ENCODE measurements around the gene KLK10.

DNA sequence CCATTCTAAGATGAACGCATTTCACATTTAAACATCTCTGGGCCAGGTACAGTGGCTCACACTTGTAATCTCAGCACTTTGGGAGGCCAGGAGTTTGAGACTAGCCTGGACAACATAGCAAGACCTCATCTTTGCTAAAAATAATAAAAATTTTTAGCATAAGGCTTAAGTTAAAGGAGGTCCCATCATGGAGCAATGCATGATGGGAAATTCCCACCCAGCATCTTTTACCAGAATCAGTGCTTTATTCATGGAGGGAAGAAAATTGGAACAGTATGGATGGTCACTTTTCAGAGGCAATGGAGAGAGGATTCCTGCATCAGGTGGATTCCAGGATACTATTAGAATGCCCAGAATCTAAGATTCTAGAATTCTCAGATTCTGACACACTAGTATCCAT, 14.3 kb downstream of the KLK10 start:
- TF ChIP-seq, protein P1, sequence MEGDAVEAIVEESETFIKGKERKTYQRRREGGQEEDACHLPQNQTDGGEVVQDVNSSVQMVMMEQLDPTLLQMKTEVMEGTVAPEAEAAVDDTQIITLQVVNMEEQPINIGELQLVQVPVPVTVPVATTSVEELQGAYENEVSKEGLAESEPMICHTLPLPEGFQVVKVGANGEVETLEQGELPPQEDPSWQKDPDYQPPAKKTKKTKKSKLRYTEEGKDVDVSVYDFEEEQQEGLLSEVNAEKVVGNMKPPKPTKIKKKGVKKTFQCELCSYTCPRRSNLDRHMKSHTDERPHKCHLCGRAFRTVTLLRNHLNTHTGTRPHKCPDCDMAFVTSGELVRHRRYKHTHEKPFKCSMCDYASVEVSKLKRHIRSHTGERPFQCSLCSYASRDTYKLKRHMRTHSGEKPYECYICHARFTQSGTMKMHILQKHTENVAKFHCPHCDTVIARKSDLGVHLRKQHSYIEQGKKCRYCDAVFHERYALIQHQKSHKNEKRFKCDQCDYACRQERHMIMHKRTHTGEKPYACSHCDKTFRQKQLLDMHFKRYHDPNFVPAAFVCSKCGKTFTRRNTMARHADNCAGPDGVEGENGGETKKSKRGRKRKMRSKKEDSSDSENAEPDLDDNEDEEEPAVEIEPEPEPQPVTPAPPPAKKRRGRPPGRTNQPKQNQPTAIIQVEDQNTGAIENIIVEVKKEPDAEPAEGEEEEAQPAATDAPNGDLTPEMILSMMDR (IDR thresholded peaks at IDR 0.05), result no peak
- no peak for TF ChIP-seq POLR2A (IDR thresholded peaks at IDR 0.05)

Measured in lower leg skin (tissue), 3 donors.